GM12892 (cell line): ENCODE data around the gene WDSUB1.

Experiments used
- POLR2A ChIP-seq: IDR thresholded peaks from 2 replicates; pipeline ENCODE4 v1.6.1; 2011; ENCODE audit warnings: low read depth, low read length, control low read depth
- POLR2AphosphoS5 ChIP-seq: IDR thresholded peaks from 2 replicates; pipeline ENCODE4 v1.6.1; 2011; ENCODE audit warnings: low read depth, low read length, control low read depth
- TAF1 ChIP-seq: IDR thresholded peaks from 2 replicates; pipeline ENCODE4 v1.6.1; 2011; ENCODE audit warnings: low read depth, mild to moderate bottlenecking, control low read depth, low read length, borderline replicate concordance

GRCh38 chr2:159279700-159280099 is 6.8 kb downstream of the WDSUB1 start:
- TF ChIP-seq POLR2AphosphoS5 (no peak), POLR2A (no peak), TAF1 (no peak)
